HepG2 (cell line): ENCODE results near the gene UBAC2. TPM values are rescaled to one million over a fixed set of nuclear protein-coding genes. Genes with fewer than 3 reads are reported as not detected.

Experiments
- ATAC-seq: fragments of 200-7000 bp; cut with Tn5 transposase; 3 replicates; pipeline ENCODE4 v1.9.1; 2020; ENCODE audit warnings: mild to moderate bottlenecking, moderate library complexity
- BruUV-seq: library from RNA; stranded (reverse); fragments of 400-500 nt; replicated peaks from 2 replicates; lab custom pipeline; 2021; lab: Mats Ljungman, UMichigan
- CTCF ChIA-PET: fragments of 300-600 bp; formaldehyde crosslinking; extraction: SDS; loops from one replicate; lab custom pipeline; 2021; ENCODE audit warnings: low total read pairs, inconsistent platforms, low intra/inter-chr PET ratio; lab: Yijun Ruan, JAX
- POLR2A ChIA-PET: fragments of 350-600 bp; sonication (Branson Sonifier 250); formaldehyde crosslinking; loops from one replicate; lab custom pipeline; 2020; ENCODE audit warnings: antibody characterized with exemption, inconsistent platforms; lab: Yijun Ruan, JAX
- DNase-seq: peaks from one replicate; pipeline ENCODE4 v3.0.0-alpha.2; 2015; ENCODE audit warnings: low spot score
- FAIRE-seq: peaks from 3 replicates; lab custom pipeline; 2011; peaks lifted over from hg19 to GRCh38; lab: Jason Lieb, UNC
- H2AFZ ChIP-seq: one replicate; pipeline ENCODE4 v1.6.1; 2011; ENCODE audit warnings: low read length, inconsistent platforms
- H3K27ac ChIP-seq: fragments of 300-600 bp; 3 replicates; pipeline ENCODE4 v1.8.0; 2011; ENCODE audit warnings: mixed run types, mild to moderate bottlenecking, mixed read lengths, low read length, inconsistent platforms; ENCODE audit not compliant: insufficient read depth; ENCODE audit errors: extremely low read length
- H3K27me3 ChIP-seq, 2 experiments: fragments of 200-600 bp in 1 of 2; 2 replicates in 1 of 2; 3 replicates in 1 of 2; pipeline versions ENCODE4 v1.6.0 to v1.8.0; 2011; ENCODE audit warnings: low read length in 2 of 2, mild to moderate bottlenecking in 2 of 2, moderate library complexity in 2 of 2, inconsistent platforms in 1 of 2; ENCODE audit not compliant: insufficient read depth in 2 of 2, control insufficient read depth in 1 of 2
- H3K36me3 ChIP-seq, 2 experiments: fragments of 200-600 bp in 1 of 2; replicated peaks in 1 of 2; 2 replicates in 1 of 2; 3 replicates in 1 of 2; pipeline versions ENCODE4 v1.5.1 to v1.8.0; 2011; ENCODE audit warnings: low read length in 2 of 2, inconsistent platforms in 1 of 2; ENCODE audit not compliant: insufficient read depth in 2 of 2, control insufficient read depth in 1 of 2
- H3K4me1 ChIP-seq: 2 replicates; pipeline ENCODE4 v1.5.1; 2012; ENCODE audit warnings: low read length, inconsistent platforms; ENCODE audit not compliant: insufficient read depth
- H3K4me2 ChIP-seq: 2 replicates; pipeline ENCODE4 v1.6.0; 2011; ENCODE audit warnings: low read depth, low read length, inconsistent platforms
- H3K4me3 ChIP-seq, 3 experiments: fragments of 200-600 bp in 1 of 3; sonication (generic), shearing (Covaris generic) in 1 of 3; replicated peaks in 1 of 3; 2 replicates each; pipeline ENCODE4 v1.5.1; 2011 to 2016; ENCODE audit warnings: low read length in 3 of 3, inconsistent platforms in 2 of 3, low read depth in 2 of 3, mild to moderate bottlenecking in 2 of 3, control low read depth in 1 of 3, mixed read lengths in 1 of 3; ENCODE audit not compliant: insufficient read depth in 1 of 3
- H3K79me2 ChIP-seq: one replicate; pipeline ENCODE4 v1.6.1; 2011; ENCODE audit warnings: low read length, inconsistent platforms; ENCODE audit not compliant: insufficient read depth
- H3K9ac ChIP-seq: 2 replicates; pipeline ENCODE4 v1.6.0; 2011; ENCODE audit warnings: mild to moderate bottlenecking, low read depth, low read length, inconsistent platforms; ENCODE audit not compliant: insufficient read depth
- H3K9me3 ChIP-seq: 2 replicates; pipeline ENCODE4 v1.5.1; 2012; ENCODE audit warnings: mild to moderate bottlenecking, low read length
- H4K20me1 ChIP-seq: 2 replicates; pipeline ENCODE4 v1.6.0; 2011; ENCODE audit warnings: inconsistent platforms, mild to moderate bottlenecking, low read length, moderate library complexity; ENCODE audit not compliant: insufficient read depth
- CHD2 ChIP-seq: IDR thresholded peaks from 2 replicates; pipeline ENCODE4 v1.6.1; 2011; ENCODE audit warnings: low read depth, low read length, improper control_type of control experiment
- CREM ChIP-seq, 2 experiments: sonication (generic) in 1 of 2; formaldehyde crosslinking in 1 of 2; IDR thresholded peaks; 2 replicates each; pipeline versions ENCODE4 v1.4.0 to v1.6.1; 2016 to 2020; ENCODE audit warnings: antibody characterized with exemption in 1 of 2, mild to moderate bottlenecking in 1 of 2, missing genetic modification reagents in 1 of 2
- KLF12 ChIP-seq: sonication (generic); formaldehyde crosslinking; IDR thresholded peaks from 2 replicates; pipeline ENCODE4 v1.4.0; 2020; ENCODE audit warnings: missing genetic modification reagents, borderline replicate concordance
- KLF13 ChIP-seq: sonication (generic); formaldehyde crosslinking; IDR thresholded peaks from 2 replicates; pipeline ENCODE4 v1.4.0; 2020; ENCODE audit warnings: mild to moderate bottlenecking, missing genetic modification reagents
- ZNF263 ChIP-seq: sonication (generic); formaldehyde crosslinking; IDR thresholded peaks from 2 replicates; pipeline ENCODE4 v1.4.0; 2020; ENCODE audit warnings: missing genetic modification reagents
- WGBS: methylation state at CpG from one replicate; pipeline ENCODE4 v1.1.6; 2017; ENCODE audit warnings: low lambda C conversion rate; 5-methylcytosine and 5-hydroxymethylcytosine counted together
- in situ Hi-C: cut with HindIII; loops from 2 replicates; pipeline ENCODE4 v1.10.0; 2017; ENCODE audit warnings: low pct_unique_long_range_greater_than_20kb; ENCODE audit not compliant: extremely low pct_ligation_motif_present
- intact Hi-C: fragments of 100-400 bp; cut with micrococcal nuclease; formaldehyde crosslinking; loops from one replicate; pipeline ENCODE4 v1.10.0; 2022; ENCODE audit not compliant: unreplicated experiment
- polyA plus RNA-seq, 8 experiments: library from polyadenylated mRNA; depleted of rRNA in 3 of 8; stranded (reverse) in 7 of 8; unstranded in 1 of 8; fragments of >200 nt; fragmentation: Illumina TruSeq in 4 of 8; extraction: Trizol in 4 of 8; gene quantifications; 2 replicates each; pipeline versions ENCODE4 v1.2.1 to v1.2.3, GENCODE V29; 2011 to 2016; ENCODE audit warnings: low read depth in 4 of 8, missing spikeins in 1 of 8, mixed read lengths in 1 of 8; ENCODE audit not compliant: insufficient read depth in 1 of 8
- total RNA-seq, 5 experiments: library from RNA; depleted of rRNA; stranded (reverse); fragments of >200 nt; fragmentation: Illumina TruSeq; extraction: Trizol; gene quantifications; 2 replicates each; pipeline ENCODE4 v1.2.3, GENCODE V29; 2016; ENCODE audit warnings: low read depth in 1 of 5
- TF ChIP-seq, protein P1 (sequence below): sonication (generic); formaldehyde crosslinking; IDR thresholded peaks from 2 replicates; pipeline ENCODE4 v1.4.0; 2020; ENCODE audit warnings: missing genetic modification reagents
- TF ChIP-seq, protein P2 (sequence below): sonication (generic); formaldehyde crosslinking; conservative IDR thresholded peaks from 2 replicates; pipeline ENCODE4 v1.4.0; 2020; ENCODE audit warnings: missing genetic modification reagents
- TF ChIP-seq, protein P3 (sequence below): sonication (generic); formaldehyde crosslinking; IDR thresholded peaks from 2 replicates; pipeline ENCODE4 v1.4.0; 2020; ENCODE audit warnings: missing genetic modification reagents
- TF ChIP-seq, protein P4 (sequence below): sonication (generic); formaldehyde crosslinking; IDR thresholded peaks from 2 replicates; pipeline ENCODE4 v1.4.0; 2020; ENCODE audit warnings: mild to moderate bottlenecking, missing genetic modification reagents
- TF ChIP-seq, protein P5 (sequence below): sonication (generic); formaldehyde crosslinking; IDR thresholded peaks from 2 replicates; pipeline ENCODE4 v1.4.0; 2020; ENCODE audit warnings: mild to moderate bottlenecking, missing genetic modification reagents

Gene UBAC2
- total and polyA plus RNA-seq, 2 of the 13 experiments (the other 11 are each of a cell fraction or from before 2014, with no cell fraction given), result 61.3 to 80.8 TPM

DNA sequence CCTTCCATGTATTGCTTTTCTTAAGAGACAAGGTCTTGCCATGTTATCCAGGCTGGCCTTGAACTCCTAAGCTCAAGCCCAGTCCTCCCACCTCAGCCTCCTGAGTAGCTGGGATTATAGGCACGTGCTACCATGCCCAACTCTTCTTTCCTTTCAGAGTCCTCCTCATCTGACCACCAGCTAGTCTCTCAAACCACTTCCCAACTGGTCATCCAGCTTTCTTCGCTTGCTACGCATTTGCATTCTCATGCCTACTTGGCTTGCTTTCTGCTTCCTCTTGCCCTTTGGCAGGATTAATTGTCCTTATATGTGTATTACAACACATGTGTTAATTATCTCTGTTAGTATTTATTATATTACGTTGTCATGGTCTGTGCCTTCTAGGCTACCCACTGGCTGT lies 51.3 kb downstream of the UBAC2 start:
- H3K4me2 ChIP-seq, result no peak overlapping the region
- no peak overlapping the region for H3K27ac ChIP-seq
- H3K79me2 ChIP-seq, result no peaks in the 10 kb centered on the region
- ChIA-PET POLR2A (interaction anchor here (1.5 kb wide), 1 partner anchor 51 kb away, joined by 8 read pairs; the partner anchor contains the start of gene UBAC2), CTCF (no interaction called here)
- no peak overlapping the region for H3K9ac ChIP-seq
- H3K4me3 ChIP-seq, result no peak overlapping the region
- H3K4me1 ChIP-seq, result no peaks in the 10 kb centered on the region
- 98% methylated on average over 4 of the region's 4 CpGs for WGBS
- H3K27me3 ChIP-seq, result no peaks in the 10 kb centered on the region
- in situ Hi-C loops (no loop called here), intact Hi-C loops (no loop called here)
- H3K9me3 ChIP-seq, result no peaks in the 10 kb centered on the region
- peaks cover 6 to 16% of the 10 kb centered on the region in 2 experiments; a peak in 4 of 5 replicates for H3K36me3 ChIP-seq
- no peak for ATAC-seq
- no peak overlapping the region for H2AFZ ChIP-seq
- no peak for DNase-seq
- no peaks in the 10 kb centered on the region for H4K20me1 ChIP-seq
- no TSS peak for BruUV-seq
- no peak for FAIRE-seq
- no peak for TF ChIP-seq KLF12
- no peak for TF ChIP-seq KLF13
- no peak for TF ChIP-seq CREM (IDR thresholded peaks at IDR 0.05)
- no peak for TF ChIP-seq CREM (CRISPR knock-in tag; IDR thresholded peaks at IDR 0.05)
- TF ChIP-seq, protein P1, sequence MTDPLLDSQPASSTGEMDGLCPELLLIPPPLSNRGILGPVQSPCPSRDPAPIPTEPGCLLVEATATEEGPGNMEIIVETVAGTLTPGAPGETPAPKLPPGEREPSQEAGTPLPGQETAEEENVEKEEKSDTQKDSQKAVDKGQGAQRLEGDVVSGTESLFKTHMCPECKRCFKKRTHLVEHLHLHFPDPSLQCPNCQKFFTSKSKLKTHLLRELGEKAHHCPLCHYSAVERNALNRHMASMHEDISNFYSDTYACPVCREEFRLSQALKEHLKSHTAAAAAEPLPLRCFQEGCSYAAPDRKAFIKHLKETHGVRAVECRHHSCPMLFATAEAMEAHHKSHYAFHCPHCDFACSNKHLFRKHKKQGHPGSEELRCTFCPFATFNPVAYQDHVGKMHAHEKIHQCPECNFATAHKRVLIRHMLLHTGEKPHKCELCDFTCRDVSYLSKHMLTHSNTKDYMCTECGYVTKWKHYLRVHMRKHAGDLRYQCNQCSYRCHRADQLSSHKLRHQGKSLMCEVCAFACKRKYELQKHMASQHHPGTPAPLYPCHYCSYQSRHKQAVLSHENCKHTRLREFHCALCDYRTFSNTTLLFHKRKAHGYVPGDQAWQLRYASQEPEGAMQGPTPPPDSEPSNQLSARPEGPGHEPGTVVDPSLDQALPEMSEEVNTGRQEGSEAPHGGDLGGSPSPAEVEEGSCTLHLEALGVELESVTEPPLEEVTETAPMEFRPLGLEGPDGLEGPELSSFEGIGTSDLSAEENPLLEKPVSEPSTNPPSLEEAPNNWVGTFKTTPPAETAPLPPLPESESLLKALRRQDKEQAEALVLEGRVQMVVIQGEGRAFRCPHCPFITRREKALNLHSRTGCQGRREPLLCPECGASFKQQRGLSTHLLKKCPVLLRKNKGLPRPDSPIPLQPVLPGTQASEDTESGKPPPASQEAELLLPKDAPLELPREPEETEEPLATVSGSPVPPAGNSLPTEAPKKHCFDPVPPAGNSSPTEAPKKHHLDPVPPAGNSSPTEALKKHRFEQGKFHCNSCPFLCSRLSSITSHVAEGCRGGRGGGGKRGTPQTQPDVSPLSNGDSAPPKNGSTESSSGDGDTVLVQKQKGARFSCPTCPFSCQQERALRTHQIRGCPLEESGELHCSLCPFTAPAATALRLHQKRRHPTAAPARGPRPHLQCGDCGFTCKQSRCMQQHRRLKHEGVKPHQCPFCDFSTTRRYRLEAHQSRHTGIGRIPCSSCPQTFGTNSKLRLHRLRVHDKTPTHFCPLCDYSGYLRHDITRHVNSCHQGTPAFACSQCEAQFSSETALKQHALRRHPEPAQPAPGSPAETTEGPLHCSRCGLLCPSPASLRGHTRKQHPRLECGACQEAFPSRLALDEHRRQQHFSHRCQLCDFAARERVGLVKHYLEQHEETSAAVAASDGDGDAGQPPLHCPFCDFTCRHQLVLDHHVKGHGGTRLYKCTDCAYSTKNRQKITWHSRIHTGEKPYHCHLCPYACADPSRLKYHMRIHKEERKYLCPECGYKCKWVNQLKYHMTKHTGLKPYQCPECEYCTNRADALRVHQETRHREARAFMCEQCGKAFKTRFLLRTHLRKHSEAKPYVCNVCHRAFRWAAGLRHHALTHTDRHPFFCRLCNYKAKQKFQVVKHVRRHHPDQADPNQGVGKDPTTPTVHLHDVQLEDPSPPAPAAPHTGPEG (CRISPR knock-in tag), result no peak
- TF ChIP-seq ZNF263 (CRISPR knock-in tag), result no peak
- TF ChIP-seq, protein P2, sequence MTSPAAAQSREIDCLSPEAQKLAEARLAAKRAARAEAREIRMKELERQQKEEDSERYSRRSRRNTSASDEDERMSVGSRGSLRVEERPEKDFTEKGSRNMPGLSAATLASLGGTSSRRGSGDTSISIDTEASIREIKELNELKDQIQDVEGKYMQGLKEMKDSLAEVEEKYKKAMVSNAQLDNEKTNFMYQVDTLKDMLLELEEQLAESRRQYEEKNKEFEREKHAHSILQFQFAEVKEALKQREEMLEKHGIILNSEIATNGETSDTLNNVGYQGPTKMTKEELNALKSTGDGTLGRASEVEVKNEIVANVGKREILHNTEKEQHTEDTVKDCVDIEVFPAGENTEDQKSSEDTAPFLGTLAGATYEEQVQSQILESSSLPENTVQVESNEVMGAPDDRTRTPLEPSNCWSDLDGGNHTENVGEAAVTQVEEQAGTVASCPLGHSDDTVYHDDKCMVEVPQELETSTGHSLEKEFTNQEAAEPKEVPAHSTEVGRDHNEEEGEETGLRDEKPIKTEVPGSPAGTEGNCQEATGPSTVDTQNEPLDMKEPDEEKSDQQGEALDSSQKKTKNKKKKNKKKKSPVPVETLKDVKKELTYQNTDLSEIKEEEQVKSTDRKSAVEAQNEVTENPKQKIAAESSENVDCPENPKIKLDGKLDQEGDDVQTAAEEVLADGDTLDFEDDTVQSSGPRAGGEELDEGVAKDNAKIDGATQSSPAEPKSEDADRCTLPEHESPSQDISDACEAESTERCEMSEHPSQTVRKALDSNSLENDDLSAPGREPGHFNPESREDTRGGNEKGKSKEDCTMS (CRISPR knock-in tag), result no peak
- TF ChIP-seq, protein P3, sequence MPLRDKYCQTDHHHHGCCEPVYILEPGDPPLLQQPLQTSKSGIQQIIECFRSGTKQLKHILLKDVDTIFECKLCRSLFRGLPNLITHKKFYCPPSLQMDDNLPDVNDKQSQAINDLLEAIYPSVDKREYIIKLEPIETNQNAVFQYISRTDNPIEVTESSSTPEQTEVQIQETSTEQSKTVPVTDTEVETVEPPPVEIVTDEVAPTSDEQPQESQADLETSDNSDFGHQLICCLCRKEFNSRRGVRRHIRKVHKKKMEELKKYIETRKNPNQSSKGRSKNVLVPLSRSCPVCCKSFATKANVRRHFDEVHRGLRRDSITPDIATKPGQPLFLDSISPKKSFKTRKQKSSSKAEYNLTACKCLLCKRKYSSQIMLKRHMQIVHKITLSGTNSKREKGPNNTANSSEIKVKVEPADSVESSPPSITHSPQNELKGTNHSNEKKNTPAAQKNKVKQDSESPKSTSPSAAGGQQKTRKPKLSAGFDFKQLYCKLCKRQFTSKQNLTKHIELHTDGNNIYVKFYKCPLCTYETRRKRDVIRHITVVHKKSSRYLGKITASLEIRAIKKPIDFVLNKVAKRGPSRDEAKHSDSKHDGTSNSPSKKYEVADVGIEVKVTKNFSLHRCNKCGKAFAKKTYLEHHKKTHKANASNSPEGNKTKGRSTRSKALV (CRISPR knock-in tag), result no peak
- TF ChIP-seq, protein P4, sequence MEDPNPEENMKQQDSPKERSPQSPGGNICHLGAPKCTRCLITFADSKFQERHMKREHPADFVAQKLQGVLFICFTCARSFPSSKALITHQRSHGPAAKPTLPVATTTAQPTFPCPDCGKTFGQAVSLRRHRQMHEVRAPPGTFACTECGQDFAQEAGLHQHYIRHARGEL (CRISPR knock-in tag), result no peak
- no peak for TF ChIP-seq CHD2
- TF ChIP-seq, protein P5, sequence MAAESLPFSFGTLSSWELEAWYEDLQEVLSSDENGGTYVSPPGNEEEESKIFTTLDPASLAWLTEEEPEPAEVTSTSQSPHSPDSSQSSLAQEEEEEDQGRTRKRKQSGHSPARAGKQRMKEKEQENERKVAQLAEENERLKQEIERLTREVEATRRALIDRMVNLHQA (CRISPR knock-in tag), result no peak
